ENCODE measurements around the gene EFCAB6.

Gene EFCAB6

DNA sequence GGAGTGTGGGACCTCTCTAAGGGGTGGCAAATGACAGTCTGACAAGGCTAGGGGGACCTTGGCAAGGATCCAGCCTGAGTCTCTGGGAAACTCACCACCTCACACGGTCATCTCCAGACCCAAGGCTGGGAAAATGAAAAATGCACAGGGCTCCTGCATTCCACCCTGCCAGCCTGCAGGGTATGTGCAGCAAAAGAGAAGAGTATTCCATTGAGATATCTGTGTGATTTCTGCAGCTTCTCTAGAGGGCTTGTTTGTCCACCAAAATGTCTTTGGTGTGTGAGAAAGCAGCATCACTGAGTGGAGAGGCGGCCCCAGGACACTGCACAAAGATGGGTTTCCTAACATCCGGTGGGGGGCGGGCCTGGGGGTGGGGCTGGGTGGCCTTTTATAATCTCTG, 177.8 kb downstream of the EFCAB6 start:
- DNase-seq: no peak

DNA sequence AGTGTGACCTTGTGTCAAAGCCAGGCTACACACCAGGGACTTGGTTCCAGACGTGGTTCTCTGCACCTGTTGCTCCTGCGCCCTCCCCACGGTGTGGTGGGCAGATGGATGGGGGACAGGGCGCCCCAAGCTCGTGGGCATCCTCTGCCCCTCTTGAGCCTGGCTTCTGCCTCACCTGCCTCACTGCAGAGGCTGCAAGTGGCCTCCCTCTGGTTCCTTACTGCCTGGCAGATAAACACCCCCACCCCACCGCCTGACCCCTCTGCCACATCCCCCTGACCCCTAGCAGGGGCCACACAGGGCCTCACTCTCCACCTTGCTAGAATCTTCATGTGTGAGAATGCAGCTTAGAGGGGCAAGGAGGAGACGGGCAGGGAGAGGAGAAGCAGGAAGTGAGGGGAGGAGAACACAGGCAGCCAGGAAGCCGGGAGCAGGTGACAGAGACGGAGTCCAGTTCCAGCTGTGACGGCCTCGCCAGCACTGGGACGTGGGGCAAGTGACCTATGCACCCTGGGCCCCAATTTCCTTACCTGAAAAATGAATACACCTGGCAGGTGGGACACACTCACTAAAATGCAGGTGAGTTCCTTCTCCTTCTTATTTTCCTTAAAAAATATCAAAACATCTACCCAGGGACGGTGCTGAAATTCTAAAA, 178.3 kb downstream of the EFCAB6 start:
- DNase-seq: no peak

DNA sequence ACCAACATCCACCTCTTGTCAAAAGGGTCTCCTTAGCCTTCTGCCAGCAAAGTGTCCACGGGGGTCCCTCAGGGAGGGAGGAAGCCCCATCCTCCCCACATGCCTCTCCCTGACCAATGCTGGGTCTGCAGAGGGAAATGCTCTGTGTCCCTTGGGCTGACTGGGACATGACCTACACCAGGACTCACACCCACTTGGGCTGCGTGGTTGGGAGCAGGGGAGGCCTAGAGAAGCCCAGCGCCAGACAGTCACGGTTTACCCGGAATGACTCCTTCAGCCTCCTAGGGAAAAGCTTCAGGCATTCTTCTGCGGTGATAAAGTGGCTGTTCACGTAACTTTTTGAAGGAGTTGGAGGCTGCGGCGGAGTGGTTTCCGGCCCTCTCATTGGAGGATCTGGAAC, 180.3 kb downstream of the EFCAB6 start:
- DNase-seq: no peak

DNA sequence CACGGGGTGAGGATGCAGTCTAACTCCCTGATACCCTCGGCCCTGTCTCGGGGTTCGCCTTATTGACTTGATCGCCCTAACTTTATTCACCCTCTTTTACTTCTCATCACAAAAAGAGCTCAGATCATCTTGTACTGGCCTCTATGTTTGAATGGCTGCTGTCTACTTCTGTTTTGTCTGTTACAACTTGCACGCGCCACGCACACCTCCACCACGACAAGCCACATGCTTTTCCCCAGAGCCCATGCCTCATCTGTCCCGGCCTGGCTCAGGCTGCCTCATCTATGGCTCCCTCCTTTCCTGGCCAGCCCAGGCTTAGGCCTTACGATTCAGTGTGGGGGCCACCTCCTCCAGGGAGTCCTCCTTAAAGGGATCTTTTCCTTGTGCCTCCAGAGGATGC, 180.9 kb downstream of the EFCAB6 start:
- no peak for DNase-seq

DNA sequence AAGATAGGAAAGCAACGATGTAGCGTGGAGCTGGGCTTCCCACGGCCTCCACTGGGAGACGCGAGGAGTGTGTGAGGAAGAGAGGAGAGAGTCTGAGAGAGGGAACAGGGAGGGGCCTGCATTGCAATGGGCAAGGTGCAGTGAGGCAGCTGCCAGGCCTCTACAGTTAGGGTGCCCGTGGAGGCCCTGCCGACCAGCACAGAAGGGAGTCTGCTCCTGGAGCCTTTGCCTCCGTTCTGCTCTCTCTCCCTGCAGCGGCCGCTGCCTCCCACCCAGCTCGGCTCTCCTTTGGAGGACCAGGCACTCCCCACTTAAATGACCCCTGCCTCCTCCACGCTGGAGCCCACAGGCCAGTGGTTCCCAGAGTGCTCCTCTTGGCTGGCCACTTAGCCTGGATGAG, 181.7 kb downstream of the EFCAB6 start:
- DNase-seq: no peak

DNA sequence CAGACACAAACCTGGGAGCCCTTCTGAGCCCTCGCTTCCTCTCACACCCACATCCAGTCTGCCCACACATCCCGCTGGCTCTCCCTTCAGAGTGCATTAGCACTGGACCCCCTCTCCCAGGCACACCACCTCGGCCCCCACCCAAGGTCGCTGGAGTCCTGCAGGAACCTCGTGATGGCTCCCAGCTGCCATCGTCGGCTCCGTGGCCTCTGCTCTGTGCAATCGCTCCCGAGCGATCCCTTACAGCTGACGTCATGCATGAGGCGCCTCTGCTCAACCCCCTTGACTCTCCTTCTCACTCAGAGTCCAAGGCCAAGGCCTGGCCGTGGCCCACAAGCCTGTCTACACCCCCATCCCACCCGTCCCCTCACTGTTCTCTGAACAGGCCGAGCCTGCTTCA, 183.9 kb downstream of the EFCAB6 start:
- DNase-seq: no peak

DNA sequence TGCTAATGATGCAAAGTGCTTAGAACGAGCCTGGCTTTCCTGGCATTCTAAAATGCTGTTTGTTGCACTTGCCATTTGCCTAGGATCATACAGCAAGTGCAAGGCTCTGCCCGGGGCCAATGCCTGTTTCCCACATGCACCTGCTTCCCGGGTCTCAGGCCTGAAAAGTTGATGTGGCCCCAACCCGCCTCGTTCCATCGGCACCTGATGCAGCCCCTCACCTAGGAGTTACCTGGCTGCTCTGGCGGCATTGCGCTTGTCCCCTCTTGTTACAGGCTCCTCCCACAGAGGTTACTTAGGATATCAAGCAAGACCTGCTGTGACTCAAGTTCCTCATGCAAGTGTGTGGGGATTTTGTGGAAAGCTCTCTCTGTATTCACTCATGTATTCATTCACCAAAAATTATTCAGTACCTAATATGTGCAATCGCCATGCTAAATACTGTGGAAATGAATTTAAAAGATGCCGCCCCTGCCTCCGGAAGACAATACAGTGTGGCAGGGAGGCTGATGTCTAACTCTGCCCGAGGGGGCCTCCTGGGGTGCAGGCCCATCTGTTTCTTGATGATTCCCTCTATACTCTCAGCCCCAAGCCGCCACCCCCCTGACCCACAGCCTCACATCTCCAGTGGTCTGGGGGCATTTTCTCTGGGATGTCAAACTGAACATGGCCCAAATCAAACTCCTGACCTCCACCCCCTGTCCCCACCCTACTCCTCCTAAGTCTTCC, 184.5 kb downstream of the EFCAB6 start:
- DNase-seq: no peak

DNA sequence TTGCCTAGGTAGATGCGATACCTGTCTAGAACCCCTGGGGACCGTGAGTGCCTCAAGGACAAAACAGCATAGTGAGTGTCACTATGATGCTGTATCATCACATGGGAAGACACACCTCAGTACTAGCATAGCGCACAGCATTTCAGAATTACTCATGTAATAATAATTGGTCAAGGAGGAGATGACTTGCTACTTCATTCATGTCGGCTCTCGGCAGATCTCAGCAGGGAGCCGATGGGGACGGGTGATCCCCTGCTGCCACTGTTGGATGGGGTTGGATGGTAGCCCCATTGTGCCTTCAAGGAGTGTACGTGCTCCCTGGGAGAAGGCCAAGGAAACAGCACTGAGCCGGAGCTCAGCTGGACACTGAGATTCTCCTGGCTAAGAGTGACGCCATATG, 186.9 kb downstream of the EFCAB6 start:
- DNase-seq: no peak

DNA sequence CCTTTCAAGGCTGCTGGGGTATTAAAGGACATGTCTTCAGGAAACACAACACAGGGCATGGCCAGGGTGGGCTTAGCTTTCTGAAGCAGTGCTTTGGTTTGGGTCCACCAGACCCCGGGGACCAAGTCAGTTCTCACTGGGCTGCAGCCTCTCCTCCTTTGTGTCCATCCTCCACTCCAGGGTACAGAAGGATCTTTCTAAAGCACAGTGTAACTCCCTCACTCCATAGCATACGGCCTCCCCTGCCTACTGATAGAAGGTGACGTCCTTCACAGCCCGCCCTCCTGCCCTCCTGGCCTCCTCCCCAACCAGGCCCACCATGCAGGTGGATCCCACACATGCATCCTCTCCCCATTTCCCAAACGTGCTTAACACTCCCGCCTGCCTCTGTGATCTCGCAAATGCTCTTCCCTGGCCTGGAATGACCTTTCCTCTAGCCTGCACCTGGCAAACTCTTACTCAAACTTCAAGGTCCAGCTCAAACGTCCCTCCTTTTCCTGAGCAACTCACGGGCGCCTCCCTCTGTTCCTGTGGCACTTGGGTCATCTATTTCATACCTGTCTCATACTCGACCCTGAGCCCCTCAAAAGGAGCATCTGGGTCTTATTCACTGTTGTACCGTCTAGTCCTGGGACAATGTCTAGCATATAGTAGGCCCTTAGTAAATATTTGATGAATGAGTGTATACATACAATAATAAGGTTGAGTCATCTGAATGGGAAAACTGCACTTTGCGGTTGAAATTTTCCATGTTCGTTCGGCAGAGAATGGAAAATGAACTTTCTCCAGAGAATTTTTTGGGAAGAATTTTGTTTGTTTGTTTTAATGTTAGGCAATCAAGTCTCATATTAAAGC, 187.7 kb downstream of the EFCAB6 start:
- no peak for DNase-seq

DNA sequence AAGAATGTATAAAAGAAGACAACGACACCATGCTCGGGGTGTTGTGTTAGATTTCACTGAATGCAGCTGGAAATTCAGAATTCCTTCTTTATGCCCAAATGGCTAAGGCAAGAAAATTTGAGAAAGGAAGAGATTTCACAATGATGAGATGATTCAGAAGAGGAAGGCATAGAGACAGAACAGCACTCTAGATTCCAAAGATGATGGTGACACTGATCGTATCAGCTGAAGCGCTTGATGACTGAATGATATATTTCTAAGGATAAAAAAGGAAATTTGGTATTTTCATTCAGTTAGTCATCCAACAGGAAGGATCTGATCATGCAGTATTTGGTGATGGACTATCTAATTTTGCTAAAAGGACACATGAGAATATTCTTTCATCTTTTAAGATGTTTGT, 189.2 kb downstream of the EFCAB6 start:
- DNase-seq: no peak

DNA sequence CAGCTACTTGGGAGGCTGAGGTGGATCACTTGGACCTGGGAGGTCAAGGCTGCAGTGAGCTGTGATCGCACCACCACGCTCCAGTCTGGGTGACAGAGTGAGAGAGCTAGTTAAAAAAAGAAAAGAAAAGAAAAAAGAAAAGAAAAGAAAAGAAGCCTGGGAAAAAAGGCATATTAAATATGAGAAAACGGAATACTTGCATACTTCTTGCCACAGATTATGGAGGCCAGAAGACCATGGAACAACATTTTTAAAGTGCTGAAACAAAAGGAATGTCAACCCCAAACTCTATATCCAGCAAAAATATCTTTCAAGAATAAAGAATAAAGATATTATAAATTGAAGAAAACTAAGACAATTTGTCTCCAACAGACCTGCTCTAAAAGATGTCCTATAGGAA, 191.9 kb downstream of the EFCAB6 start:
- DNase-seq: no peak

DNA sequence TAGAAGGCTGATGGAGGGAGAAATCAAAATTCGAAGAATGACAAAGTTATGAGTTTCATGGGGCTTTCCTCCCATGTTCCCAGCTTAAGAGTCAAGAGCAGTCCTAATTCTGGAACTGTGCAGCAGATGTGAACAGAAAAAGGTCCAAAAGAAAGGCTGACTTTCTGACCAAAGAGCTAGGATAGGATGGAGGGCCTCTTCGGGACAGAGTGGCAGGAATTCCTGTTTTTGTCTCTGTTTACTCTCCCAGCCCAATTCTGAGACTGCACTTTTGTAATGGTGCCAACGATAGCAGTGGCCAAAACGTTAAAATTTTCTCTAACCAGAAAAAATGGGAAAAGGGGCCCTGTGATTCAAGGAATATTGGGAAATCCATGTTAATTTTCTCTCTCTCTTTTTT, 193.6 kb downstream of the EFCAB6 start:
- DNase-seq: no peak

DNA sequence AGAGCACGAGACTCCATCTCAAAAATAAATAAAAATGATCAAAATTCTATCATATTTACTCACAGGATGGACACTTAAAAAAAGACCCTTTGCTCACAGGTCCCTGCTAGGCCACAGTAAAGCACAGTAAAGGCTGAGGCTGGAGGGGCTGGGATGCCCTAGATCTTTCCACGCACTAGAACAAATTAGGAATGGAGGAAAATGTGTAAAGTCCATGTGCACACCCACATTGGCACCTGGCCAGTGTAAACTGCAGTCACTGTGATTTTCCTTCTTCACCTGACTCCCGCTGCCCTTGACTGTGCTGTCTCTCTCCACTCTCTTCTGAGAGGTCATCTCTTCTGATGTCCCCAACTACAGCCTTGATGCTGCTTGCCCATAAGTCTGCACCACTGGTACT, 195.5 kb downstream of the EFCAB6 start:
- peak; percentile 2 for DNase-seq

DNA sequence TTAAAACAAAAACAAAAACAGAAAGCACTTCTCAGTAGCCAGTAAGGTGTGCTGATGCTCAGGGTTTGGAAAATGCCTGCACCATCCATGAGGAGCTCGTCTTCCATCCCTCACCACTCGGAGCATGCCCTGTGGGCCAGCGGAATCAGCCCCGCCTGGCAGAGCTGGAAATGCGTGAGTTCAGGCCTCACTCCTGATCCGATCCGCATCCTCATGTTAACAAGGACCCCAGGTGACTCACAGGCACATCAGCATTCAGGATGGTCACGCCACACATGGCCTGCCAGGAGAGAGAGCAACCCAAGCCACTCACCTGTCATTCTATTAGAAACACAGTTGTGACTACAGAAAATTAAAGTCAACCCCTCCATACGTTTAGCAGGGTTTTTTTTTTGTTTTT, 211.8 kb downstream of the EFCAB6 start:
- DNase-seq: no peak

DNA sequence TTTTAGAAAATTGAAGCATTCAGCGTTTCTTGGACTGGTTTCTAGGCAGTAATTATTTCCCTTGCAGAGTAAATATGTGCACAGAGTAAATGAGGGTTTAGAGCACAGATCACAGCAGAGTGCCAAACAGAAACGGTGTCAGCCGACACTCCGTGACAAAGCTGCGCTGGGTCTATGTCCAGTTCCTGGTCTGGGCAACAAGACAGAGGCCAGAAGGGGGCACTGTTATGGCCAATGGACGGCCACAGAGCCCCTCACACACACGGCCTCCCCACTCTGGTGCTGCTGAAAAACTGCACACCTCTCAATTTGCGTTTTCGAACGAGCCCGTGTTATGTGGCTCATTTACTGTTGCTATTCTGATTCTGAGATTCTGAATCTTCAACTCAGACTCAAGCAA, 219.6 kb downstream of the EFCAB6 start:
- no peak for DNase-seq

DNA sequence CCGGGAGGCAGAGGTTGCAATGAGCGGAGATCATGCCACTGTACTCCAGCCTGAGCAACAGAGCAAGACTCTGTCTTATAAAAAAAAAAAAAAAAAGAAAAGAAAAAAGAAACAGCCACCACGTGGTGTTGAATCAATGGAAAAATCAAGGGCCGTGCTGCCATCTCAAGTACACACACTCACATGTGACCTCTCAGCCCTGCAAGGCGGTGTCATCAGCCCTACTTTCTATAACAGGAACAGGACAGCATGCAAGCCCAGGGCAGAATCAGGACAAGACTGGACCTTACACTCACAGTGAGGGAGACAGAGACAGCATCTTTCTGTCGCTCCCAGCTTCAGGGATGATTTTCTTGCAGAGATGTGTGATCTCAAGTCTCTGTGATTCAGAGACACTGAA, 220.7 kb downstream of the EFCAB6 start:
- no peak for DNase-seq

DNA sequence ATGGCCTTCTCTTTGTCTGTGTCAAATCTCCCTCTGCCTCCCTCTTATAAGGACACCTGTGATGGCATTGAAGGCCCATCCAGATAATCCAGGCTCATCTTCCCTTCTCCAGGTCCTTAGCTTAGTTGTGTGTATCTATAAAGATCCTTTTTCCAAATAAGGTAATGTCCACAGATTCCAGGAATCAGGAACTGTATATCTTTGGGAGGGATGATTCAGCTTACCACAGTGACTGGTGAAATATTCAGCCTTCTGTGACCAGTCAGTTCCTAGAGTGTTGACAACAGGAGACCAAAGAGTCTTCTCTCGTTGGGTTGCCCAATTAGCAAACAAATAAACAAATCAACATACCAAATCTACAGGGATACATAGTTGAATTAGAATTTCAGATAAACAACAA, 224.5 kb downstream of the EFCAB6 start:
- no peak for DNase-seq

DNA sequence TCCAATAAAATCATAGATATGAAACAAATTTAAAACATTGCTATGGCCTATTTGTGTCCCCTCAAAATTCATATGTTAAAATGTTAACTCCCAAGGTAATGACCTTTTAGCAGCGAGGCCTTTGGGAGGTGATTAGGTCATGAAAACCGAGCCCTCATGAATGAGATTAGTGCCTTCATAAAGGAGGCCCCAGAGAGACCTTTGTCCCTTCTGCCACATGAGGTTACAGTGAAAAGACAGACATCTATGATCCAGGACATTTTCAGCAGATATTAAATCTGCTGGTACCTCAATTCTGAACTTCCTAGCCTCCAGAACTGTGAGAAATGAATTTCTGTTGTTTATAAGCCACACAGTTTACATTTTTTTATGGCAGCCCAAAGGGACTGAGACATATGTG, 228.6 kb downstream of the EFCAB6 start:
- no peak for DNase-seq

DNA sequence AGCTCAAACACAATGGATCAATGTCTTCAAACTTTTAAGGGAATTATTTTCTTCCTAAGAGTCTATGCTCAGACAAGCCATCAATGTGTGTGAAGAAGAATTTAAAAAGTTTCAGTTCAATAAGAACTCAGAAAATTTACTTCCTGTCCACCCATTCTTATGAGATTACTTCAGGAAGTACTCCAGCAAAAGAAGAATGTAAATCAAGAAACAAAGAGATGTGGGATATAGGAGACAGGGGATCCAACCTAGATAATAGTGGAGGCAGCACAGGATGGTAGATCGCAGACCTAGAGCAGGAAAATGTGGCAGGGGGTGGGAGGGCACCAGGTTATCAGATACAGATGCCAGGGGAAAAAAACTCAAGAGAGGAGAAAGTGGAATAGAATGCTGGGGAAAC, 229.7 kb downstream of the EFCAB6 start:
- no peak for DNase-seq

DNA sequence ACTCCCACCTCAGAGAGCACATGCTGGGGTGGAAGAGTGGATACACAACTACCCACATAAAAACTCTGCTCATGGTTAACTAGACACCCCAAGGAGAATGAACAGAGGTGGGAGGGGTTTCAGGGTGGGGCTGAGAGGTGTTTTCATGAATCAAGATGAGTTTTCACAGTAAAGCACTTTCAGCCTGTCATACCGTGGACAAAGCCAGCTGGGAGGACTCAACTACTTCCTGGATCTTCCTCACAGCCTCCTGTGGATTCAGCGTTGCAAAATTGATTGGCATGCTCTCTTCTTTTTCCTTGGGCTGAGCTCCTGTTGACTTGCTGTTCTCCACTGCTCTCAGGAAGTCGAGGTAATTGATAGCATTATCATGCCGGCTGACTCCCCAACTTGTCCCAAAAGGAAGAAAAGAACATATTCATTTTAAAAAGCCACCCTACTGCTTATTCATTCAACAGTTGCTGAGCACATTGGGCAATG, 231.8 kb downstream of the EFCAB6 start:
- DNase-seq: no peak

DNA sequence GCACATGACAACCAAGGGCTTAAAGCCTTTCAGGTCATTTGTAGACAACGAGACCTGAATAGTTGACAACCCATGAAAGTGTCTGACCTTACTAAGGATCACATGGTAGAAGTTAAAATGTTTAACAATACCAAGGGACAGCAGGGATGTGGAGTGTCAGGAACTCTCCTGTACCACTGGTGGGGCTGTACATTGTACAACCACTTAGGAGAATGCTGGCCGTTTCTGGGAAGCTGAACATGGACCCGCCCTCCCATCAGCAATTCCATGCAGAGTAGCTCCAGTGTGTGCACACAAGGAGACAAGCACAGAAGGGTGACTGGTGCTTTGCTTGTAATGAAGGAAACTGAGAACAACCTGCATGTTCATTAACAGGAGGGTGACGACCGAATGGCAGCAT, 237.4 kb downstream of the EFCAB6 start:
- DNase-seq: no peak

DNA sequence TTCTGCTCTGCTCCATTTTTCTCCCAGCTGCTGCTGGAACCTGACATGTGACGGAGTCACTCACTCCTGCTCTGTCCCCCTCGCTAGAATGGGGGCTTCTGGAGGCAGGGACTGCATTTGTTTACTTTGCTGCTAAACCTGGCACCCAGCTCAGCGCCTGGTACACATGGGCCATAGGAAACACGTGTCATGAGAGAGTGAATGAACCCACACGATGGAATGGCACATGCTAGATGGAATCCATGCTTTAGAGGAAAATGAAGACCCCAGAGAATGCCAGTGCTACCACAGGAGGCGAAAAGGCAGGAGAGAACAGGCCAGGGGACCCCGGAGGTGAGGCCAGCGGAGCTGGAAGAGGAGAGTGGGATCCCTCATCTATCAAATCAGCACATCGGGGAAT, 239.4 kb downstream of the EFCAB6 start:
- DNase-seq: no peak

DNA sequence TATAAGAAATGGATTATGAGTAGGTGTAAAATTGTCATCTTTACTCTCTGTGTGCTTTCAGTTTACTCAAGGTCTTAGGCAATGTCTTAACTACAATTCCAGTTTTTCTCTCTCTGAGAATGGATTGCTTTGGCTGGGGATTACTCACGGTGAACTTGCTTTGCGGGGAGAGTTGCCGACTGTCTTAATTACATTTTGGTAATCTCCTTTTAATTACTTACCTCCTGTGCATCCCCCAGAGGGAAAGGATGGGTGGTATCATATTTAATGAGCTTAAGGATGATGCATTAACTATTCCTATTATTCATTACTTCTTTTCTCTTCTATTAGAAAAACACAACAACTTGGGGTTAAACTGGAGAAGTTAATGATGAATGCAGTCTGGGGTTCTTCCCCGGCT, 240.9 kb downstream of the EFCAB6 start:
- no peak for DNase-seq

Data from NCI-H510A treated with DMSO at 0.1 percent for 48 hours (cell line).